ENCODE measurements around the gene EIF4EBP3. TPM values are rescaled to one million over a fixed set of nuclear protein-coding genes. Genes with fewer than 3 reads are reported as not detected.

Gene EIF4EBP3
- 0.57 and 1.3 TPM in 2 replicates for total RNA-seq (2014; rRNA removed; shearing (Covaris generic))

DNA sequence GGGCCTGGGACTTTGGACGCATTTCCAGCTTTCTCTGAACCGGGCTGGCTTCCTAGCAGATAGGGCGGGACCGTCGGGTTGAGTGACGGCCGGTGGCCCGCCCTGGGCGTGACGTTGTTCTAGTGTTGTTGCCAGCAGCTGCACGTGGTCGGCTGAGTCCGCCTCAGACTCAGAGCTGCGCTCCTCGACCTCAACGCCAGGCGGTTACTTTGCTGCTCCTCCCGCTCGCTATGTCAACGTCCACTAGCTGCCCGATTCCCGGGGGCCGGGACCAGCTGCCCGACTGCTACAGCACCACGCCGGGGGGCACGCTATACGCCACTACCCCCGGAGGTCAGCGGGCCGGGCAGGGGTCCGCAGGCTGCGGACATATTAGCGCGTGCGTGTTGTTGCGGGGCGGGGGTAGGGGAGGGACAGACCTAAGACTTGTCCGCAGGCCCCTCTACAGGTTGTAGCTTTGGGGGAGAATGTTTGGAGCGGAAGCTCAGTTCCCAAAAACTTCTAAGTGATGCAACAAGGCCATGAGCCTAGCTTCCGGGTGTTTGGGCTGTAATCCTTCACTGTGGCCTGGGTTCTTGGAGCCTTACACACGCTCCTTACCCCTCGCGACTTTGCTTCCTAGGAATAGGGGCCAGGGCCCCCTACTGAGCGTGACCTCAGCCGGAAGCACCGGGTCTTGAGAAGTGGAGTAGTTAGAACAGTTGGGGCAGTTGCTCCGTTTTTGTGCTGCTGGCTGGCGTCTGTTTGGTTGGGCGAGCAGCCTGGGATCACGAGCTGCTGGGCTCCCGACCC is at the start of gene EIF4EBP3:
EIF4EBP3 (plus strand) TSS at position 155 of the 792 bp plus-strand sequence; CDS start at position 231, 76 bp downstream.
- Histone ChIP-seq H3K27ac (no peak within 1 kb of the TSS), H3K4me3 (no peak within 1 kb of the TSS)
- no peak for DNase-seq

DNA sequence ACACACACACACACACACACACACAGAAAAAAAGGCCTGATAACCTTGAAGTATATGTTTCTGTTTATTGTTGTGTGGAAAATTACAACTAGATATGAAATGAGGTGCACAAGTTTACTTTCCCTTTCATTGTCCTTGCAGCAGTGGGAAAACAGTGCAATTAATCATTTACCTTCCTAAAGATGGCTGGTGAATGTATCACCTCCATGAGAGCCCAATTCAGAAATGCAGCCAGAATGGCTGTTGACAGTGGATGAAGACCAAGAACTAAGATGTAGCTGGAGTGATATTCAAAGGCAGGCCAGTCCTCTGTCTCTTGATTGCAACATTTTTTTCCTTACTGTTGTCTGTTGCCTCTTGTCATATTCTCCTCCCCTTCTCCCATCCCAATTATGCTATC is 49.6 kb upstream of the EIF4EBP3 start:
- Histone ChIP-seq H3K27me3 (no peaks in the 10 kb centered on the region), H3K4me3 (no peak overlapping the region), H3K9me3 (replicated peaks) (no peaks in the 10 kb centered on the region), H3K27ac (no peak overlapping the region), H3K4me1 (no peaks in the 10 kb centered on the region), H3K36me3 (peaks cover 34% of the 10 kb centered on the region)
- no peak for DNase-seq

More for the DNA sequence above, at the start of gene EIF4EBP3:
- Histone ChIP-seq H3K4me1 (no peaks in the 10 kb centered on the region), H3K9me3 (replicated peaks) (no peaks in the 10 kb centered on the region), H3K27me3 (no peaks in the 10 kb centered on the region), H3K36me3 (peaks cover 53% of the 10 kb centered on the region)

DNA sequence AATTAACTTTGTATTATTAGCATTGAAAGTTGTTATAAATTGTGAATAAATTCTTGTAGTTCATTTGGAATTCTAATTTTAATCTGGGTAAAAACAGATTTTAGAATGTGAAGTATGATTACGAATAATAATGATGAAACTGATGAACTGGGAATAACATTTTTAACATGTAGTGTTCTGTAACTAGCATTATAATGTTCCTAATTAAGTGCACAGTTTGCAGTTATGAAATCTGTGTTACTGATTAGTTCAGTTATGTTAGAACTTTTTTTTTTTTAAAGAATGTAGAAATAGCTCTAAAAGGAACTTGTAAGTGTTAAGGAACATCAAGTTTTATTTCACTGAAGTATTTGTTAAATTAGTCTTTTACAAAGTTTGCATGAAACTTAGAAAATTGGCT is 48.9 kb upstream of the EIF4EBP3 start:
- no peaks in the 10 kb centered on the region for H3K9me3 ChIP-seq (replicated peaks)
- H3K27me3 ChIP-seq: no peaks in the 10 kb centered on the region
- H3K4me1 ChIP-seq: no peaks in the 10 kb centered on the region
- peaks cover 36% of the 10 kb centered on the region for H3K36me3 ChIP-seq
- DNase-seq: no peak
- H3K27ac ChIP-seq: no peak overlapping the region
- H3K4me3 ChIP-seq: no peak overlapping the region

DNA sequence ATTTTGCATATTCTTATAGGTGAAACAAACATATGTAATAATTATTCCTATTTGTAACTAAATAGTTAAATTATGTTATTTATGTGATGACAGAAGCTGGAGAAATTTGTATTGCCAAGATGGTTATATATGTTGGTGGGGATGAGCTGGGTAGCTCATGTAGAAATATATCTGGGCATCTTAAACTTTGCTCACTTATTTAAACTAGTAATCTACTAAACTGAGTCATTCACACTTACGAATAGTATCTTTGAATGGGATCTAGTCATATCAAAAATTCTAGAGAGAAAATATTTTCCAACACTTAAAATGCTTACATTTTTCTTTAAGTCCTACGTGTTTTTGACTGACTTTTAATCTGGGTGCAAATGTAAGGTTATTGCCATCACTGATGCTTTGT is 44.6 kb upstream of the EIF4EBP3 start:
- Histone ChIP-seq H3K27ac (no peak overlapping the region), H3K36me3 (peaks cover 55% of the 10 kb centered on the region), H3K9me3 (replicated peaks) (no peaks in the 10 kb centered on the region), H3K27me3 (no peaks in the 10 kb centered on the region), H3K4me1 (no peaks in the 10 kb centered on the region), H3K4me3 (no peak overlapping the region)
- DNase-seq: no peak

DNA sequence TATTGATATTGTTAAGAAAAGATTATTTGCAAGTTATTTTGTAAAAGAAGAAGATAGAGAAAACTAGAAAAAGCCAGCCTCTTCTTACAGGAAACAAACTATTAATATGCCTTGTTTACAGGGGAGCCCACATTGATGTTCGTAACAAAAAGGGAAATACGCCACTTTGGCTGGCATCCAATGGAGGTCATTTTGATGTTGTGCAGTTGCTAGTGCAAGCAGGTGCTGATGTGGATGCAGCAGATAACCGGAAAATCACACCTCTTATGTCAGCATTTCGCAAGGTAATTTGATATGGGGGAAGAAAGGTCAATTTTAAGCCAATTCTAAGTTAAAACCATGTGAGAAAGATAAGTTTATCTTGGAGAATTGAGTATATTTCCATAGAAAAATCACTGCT is 37.6 kb upstream of the EIF4EBP3 start:
- Histone ChIP-seq H3K4me1 (peaks cover 5% of the 10 kb centered on the region; the same call in 1 of the 2 replicates), H3K9me3 (replicated peaks) (no peaks in the 10 kb centered on the region), H3K27ac (no peak overlapping the region), H3K27me3 (no peaks in the 10 kb centered on the region), H3K36me3 (peaks cover 91% of the 10 kb centered on the region), H3K4me3 (no peak overlapping the region)
- peak; percentile 27 to 54 for DNase-seq

DNA sequence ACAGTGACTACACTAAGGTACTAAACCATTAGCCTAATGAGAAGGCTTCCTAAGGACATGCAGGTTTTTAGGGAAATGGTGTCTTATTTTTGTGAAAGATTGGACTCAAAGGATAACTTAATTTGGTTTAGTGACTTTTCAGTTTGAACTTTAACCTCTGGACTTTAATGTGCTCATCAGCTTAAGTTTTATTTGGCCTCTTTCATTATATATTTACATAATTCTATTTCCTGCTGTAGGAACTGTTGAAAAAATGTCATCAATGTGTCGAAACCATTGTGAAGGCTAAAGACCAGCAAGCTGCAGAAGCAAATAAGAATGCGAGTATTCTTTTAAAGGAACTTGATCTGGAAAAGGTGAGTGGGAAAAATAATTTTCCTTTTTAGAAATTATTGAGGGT is 34.3 kb upstream of the EIF4EBP3 start:
- peaks cover 72% of the 10 kb centered on the region for H3K36me3 ChIP-seq
- no peaks in the 10 kb centered on the region for H3K9me3 ChIP-seq (replicated peaks)
- no peak overlapping the region for H3K4me3 ChIP-seq
- H3K4me1 ChIP-seq: peaks cover 5% of the 10 kb centered on the region; the same call in 1 of the 2 replicates
- no peak overlapping the region for H3K27ac ChIP-seq
- no peak for DNase-seq
- H3K27me3 ChIP-seq: no peaks in the 10 kb centered on the region

DNA sequence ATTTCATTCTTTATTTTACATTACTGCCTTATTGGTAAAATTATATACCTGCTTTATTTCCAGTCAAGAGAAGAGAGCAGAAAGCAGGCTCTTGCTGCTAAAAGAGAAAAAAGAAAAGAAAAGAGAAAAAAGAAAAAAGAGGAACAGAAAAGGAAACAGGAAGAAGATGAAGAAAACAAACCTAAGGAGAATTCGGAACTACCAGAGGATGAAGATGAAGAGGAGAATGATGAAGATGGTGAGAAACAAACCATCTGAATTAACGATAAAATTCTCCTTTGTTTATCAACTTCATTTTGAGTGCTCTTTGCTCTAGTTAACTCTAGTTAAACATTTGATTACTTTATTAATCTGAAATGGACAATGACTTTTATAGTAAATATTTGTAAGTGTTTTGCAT is 23.5 kb upstream of the EIF4EBP3 start:
- no peak overlapping the region for H3K27ac ChIP-seq
- H3K27me3 ChIP-seq: no peaks in the 10 kb centered on the region
- no peaks in the 10 kb centered on the region for H3K9me3 ChIP-seq (replicated peaks)
- H3K36me3 ChIP-seq: peaks cover 52% of the 10 kb centered on the region
- H3K4me3 ChIP-seq: no peak overlapping the region
- no peak for DNase-seq
- no peaks in the 10 kb centered on the region for H3K4me1 ChIP-seq

DNA sequence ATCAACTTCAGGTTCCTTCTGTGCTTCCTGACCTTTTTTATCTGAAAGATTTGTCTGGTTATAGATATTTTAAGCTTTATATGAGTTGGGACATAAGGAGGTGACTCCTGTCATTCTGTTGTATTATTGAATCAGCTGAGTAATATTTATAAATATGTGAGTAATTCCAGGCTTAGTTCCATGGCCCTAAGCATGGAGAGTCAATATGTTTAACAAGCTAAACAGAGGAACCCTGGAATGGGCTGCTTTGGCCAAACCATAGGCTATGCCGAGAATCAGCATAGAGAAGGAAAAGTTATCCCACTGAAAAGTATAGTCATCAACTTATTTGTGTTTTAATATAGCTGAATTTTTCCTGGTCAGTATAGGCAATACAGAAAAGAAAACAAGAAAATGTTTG is 7.2 kb upstream of the EIF4EBP3 start:
- no peaks in the 10 kb centered on the region for H3K4me1 ChIP-seq
- H3K27me3 ChIP-seq: no peaks in the 10 kb centered on the region
- H3K36me3 ChIP-seq: peaks cover 72% of the 10 kb centered on the region
- no peak overlapping the region for H3K4me3 ChIP-seq
- H3K27ac ChIP-seq: no peak overlapping the region
- no peaks in the 10 kb centered on the region for H3K9me3 ChIP-seq (replicated peaks)
- no peak for DNase-seq

DNA sequence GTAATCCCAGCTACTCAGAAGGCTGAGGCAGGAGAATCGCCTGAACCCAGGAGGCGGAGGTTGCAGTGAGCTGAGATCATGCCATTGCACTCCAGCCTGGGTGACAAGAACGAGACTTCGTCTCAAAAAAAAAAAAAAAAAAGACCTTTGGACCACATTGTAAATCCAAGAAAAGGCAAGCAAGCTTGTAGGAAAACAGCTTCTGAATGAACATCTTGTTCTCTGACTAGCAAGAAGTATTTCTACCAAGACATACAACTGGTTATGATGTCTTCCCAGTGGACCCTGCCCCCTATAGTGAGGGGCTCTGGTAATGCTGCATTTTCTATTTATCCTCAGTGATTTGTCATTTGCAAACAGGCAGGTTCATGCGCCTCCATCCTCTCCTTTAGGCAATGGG is 4.5 kb upstream of the EIF4EBP3 start:
- Histone ChIP-seq H3K9me3 (replicated peaks) (no peaks in the 10 kb centered on the region), H3K27ac (no peak overlapping the region), H3K27me3 (no peaks in the 10 kb centered on the region), H3K4me1 (no peaks in the 10 kb centered on the region), H3K36me3 (peaks cover 56% of the 10 kb centered on the region), H3K4me3 (no peak overlapping the region)
- no peak for DNase-seq

DNA sequence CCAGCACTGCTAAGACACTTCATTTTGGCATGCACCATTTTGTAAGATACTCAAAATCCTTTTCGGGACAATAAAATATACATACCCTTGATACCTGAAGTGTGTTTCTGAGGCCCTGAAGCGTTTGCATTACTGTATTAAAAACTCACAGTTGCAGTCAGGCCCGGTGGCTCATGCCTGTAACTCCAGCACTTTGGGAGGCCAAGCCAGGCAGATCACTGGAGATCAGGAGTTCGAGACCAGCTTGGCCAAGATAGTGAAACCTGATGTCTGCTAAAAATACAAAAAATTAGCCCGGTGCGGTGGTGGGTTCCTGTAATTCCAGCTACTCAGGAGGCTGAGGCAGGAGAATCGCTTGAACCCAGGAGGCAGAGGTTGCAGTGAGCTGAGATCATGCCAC is 2.5 kb upstream of the EIF4EBP3 start:
- H3K27ac ChIP-seq: no peak overlapping the region
- no peaks in the 10 kb centered on the region for H3K4me1 ChIP-seq
- no peak for DNase-seq
- peaks cover 46% of the 10 kb centered on the region for H3K36me3 ChIP-seq
- no peaks in the 10 kb centered on the region for H3K9me3 ChIP-seq (replicated peaks)
- H3K4me3 ChIP-seq: no peak overlapping the region
- no peaks in the 10 kb centered on the region for H3K27me3 ChIP-seq

DNA sequence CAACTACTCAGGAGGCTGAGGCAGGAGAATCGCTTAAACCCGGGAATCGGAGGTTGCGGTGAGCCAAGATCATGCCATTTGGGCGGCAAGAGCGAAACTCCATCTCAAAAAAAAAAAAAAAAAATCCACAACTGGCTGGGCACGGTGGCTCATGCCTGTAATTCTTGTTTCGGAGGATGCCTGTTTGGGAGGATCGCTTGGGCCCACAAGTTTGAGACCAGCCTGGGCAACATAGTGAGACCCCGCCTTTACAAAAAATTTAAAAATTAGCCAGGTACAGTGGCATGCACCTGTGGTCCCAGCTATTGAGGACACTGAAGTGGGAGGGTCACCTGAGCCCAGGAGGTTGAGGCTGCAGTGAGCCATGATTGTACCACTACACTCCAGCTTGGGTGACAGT is 1.9 kb upstream of the EIF4EBP3 start:
- no peak overlapping the region for H3K4me3 ChIP-seq
- H3K36me3 ChIP-seq: peaks cover 52% of the 10 kb centered on the region
- H3K27me3 ChIP-seq: no peaks in the 10 kb centered on the region
- no peak overlapping the region for H3K27ac ChIP-seq
- no peak for DNase-seq
- no peaks in the 10 kb centered on the region for H3K9me3 ChIP-seq (replicated peaks)
- no peaks in the 10 kb centered on the region for H3K4me1 ChIP-seq

DNA sequence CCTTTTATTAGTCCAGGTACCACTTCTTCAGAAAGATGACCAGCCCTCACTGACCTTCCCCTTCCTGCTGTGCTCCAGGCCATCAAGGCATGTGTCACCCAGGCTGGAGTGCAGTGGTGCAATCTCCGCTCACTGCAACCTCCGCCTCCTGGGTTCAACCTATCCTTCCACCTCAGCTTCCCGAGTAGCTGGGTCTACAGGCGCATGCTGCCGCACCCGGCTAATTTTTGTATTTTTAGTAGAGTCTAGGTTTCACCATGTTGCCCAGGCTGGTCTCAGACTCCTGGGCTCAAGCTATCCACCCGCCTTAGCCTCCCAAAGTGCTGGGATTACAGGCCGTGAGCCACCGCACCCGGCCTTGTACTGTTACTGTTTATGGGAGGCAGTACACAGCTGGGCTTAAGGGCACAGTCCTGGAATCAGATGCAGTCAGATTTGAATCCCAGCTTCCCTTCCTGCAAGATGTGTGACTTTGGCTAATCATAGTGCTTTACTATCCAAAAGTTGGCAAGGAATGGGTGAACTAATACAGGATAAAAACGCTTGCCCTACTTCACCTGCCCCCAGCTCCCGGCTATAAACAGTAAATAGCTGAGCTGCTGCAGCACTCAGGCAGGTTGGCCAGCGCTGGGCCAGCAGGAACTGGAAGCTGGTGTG is 483 bp upstream of the EIF4EBP3 start:
- no peaks in the 10 kb centered on the region for H3K9me3 ChIP-seq (replicated peaks)
- H3K27ac ChIP-seq: no peak overlapping the region
- no peaks in the 10 kb centered on the region for H3K27me3 ChIP-seq
- H3K4me3 ChIP-seq: no peak overlapping the region
- no peaks in the 10 kb centered on the region for H3K4me1 ChIP-seq
- no peak for DNase-seq
- peaks cover 52% of the 10 kb centered on the region for H3K36me3 ChIP-seq

DNA sequence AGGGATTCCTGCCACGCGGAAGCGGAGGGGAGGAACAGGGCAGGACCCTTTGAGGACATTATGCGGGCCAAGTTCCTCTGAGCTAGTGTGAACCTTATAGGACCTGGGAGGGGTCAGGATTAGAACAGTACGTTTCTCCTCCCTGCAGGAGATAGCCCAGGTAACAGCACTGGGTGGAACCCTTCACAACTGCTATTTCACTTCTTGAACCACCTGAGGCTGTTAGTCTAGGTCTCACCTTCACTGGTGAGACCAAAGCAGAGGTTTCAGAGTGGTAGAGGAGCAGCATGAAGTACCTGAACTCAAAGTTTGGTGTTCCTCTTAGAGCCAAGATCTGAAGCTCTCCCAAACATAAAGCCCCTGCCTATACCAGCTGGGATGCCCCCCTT is 832 bp downstream of the EIF4EBP3 start:
- no peaks in the 10 kb centered on the region for H3K9me3 ChIP-seq (replicated peaks)
- H3K27me3 ChIP-seq: no peaks in the 10 kb centered on the region
- H3K27ac ChIP-seq: no peak overlapping the region
- no peak for DNase-seq
- H3K4me1 ChIP-seq: no peaks in the 10 kb centered on the region
- no peak overlapping the region for H3K4me3 ChIP-seq
- peaks cover 57% of the 10 kb centered on the region for H3K36me3 ChIP-seq

DNA sequence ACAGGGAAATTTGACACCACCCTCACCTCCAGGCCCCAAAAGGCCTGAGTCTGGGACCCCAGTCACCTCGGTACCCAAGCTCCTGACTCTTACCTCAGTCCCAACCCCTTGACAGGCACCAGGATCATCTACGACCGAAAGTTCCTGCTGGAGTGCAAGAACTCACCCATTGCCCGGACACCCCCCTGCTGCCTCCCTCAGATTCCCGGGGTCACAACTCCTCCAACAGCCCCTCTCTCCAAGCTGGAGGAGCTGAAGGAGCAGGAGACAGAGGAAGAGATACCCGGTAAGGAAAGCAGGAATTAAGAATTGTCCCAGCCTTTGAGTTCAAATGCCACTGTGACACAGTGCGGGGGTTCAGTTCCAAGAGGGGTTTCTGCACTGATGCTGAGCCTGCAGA is 1.3 kb downstream of the EIF4EBP3 start:
- Histone ChIP-seq H3K27ac (no peak overlapping the region), H3K27me3 (no peaks in the 10 kb centered on the region), H3K4me1 (no peaks in the 10 kb centered on the region), H3K36me3 (peaks cover 60% of the 10 kb centered on the region), H3K9me3 (replicated peaks) (no peaks in the 10 kb centered on the region), H3K4me3 (no peak overlapping the region)
- DNase-seq: no peak

DNA sequence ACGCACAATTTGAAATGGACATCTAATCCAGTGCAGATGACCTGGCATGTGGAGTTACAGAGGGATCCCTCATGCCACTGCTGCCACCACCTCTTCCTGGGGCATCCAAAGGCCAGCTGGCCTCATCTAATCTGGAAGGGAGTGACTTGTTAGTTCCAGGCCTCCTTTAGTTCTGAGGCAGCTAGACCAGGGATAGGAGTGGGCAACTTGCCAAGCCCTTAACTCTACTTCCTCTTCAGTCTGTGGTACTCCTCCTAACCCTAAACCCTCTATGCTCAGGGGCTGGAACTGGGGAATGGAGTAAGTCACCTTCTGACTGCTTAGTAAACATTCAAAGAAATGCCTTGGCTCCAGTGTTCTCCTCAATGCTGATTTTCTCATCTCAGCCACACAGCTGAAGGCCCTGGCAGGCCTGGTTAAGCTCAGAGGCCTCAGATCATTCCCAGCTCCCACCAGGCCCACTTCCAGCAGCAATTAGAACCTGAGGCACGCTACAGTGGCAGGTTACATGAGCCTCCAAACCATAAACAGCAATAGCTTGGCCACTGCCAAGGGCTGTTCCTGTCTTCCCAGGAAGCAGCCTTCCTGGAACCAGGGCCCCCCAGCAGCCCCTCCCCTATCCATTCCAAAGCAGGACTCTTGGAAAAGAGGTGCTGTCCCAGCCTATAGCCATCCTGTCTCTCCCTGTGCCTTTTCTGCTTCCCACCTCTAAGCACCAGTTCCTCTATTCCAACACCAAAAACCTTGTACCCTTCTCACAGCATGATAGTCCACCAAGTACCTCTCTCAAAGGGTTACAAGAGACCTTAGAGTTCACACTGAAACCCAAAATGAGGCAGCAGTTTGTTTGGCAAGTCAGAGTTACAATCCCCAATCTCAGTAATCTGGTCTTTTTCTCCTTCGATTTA is 2.0 kb downstream of the EIF4EBP3 start:
- Histone ChIP-seq H3K27me3 (no peaks in the 10 kb centered on the region), H3K4me3 (no peak overlapping the region), H3K36me3 (peaks cover 55% of the 10 kb centered on the region), H3K9me3 (replicated peaks) (no peaks in the 10 kb centered on the region), H3K4me1 (no peaks in the 10 kb centered on the region), H3K27ac (no peak overlapping the region)
- DNase-seq: peak in 1 of 2 experiments; percentile 33

All from SJCRH30 (cell line).